ENCODE data around the gene TMTC1.

DNA sequence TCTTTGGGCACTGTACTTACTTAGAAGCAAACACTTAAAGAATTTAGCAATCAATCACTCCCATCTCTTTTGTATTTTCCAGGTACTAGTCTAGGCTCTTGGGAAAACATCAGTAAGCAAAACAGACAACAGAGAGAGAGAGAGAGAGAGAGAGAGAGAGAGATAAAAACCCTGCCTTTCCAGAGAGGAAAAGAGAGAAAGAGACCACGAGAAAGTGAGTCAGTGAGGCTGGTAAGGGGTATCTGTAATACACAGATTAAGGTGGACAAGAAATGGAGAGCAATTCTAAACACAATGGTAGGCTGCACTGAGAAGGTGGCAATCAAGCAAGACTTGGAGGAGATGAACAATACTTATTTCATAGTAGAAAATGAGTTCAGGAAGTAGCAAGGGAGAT, 166.3 kb downstream of the TMTC1 start:
- TF ChIP-seq, protein P1, sequence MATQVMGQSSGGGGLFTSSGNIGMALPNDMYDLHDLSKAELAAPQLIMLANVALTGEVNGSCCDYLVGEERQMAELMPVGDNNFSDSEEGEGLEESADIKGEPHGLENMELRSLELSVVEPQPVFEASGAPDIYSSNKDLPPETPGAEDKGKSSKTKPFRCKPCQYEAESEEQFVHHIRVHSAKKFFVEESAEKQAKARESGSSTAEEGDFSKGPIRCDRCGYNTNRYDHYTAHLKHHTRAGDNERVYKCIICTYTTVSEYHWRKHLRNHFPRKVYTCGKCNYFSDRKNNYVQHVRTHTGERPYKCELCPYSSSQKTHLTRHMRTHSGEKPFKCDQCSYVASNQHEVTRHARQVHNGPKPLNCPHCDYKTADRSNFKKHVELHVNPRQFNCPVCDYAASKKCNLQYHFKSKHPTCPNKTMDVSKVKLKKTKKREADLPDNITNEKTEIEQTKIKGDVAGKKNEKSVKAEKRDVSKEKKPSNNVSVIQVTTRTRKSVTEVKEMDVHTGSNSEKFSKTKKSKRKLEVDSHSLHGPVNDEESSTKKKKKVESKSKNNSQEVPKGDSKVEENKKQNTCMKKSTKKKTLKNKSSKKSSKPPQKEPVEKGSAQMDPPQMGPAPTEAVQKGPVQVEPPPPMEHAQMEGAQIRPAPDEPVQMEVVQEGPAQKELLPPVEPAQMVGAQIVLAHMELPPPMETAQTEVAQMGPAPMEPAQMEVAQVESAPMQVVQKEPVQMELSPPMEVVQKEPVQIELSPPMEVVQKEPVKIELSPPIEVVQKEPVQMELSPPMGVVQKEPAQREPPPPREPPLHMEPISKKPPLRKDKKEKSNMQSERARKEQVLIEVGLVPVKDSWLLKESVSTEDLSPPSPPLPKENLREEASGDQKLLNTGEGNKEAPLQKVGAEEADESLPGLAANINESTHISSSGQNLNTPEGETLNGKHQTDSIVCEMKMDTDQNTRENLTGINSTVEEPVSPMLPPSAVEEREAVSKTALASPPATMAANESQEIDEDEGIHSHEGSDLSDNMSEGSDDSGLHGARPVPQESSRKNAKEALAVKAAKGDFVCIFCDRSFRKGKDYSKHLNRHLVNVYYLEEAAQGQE (IDR thresholded peaks at IDR 0.05; ENCODE audit: insufficient read depth in 1 of 2, low read depth in 2 of 2, low read length in 2 of 2) = no peak
- TF ChIP-seq POLR2AphosphoS5 (IDR thresholded peaks at IDR 0.05; ENCODE audit: low read depth, low read length) = no peak
